G401 (cell line): ENCODE data around the gene PNMA8B. TPM values are rescaled to one million over a fixed set of nuclear protein-coding genes. Genes with fewer than 3 reads are reported as not detected.

Source experiments
- DNase-seq: peaks from one replicate; pipeline ENCODE4 v3.0.0-alpha.2; 2015; ENCODE audit warnings: low spot score
- in situ Hi-C: cut with HindIII; loops from 2 replicates; pipeline ENCODE4 v1.10.0; 2016; ENCODE audit warnings: low sequenced_read_pairs, mixed read lengths
- total RNA-seq: library from RNA; depleted of rRNA; stranded (reverse); fragments of >200 nt; shearing (Covaris generic); gene quantifications from 2 replicates; pipeline ENCODE4 v1.2.3, GENCODE V29; 2014

PNMA8B gene
- total RNA-seq, 1 experiment from 2014 or later: not detected

DNA sequence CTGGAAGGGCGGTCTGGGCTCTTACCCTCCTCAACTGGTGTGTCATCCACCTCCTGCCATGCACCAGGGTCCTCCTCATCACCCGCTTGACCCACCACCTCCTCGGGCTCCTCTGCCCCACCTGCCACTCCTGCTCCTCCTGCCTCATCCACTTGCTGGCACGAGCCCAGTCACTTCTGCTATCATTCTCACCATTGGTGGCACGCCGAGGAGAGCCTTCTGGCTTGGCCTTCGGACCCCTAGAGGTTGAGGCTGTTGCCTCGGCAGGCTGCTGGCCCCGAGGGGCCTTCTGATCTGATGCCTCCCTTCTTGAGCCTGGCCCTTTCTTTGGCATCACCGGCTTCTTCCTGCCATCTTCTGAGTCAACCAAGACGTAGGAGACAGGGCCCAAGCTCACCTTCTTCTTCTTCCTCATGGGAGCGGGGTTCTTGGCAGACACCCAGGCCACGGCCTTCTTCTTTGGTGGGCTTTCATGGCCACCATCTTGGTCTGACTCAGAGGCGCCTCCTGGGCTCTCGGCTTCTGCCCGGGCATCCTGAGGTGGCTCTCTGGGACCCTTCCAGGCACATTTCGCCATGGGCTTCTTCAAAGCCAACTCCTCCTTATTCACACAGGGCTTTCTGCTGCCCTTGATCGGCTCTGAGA, 26.0 kb downstream of the PNMA8B start:
- in situ Hi-C loops: no loop called here
- DNase-seq: no peak

DNA sequence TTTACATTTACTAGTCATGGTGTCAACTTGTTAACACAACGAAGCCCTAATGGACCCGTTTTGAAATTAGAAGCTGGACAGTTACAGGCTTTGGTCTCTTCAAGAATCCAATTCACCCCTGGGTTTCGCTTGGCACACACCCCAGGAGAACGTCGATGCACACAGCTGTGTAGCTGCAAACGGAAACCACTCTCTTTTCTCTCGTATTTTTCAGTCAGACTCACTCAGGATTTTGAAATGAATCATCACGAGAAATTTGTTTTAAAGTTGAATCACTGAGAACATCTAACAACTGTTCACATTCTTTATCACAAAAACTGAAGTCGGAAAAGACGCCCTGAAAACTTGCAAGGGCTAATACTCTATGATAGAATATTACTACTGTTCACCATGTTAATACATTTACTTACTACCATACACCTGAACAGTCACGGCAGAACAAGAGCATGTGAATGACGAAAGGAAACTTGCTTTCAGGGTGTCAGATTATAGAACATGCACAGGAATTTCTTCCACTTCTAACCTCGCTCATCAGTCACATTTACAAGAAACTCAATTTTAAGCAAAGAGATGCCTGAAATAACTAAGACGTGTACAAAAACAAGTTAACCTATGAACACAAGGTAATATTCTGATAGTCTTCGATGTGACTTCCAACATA, 29.0 kb downstream of the PNMA8B start:
- no peak for DNase-seq
- in situ Hi-C loops: no loop called here

DNA sequence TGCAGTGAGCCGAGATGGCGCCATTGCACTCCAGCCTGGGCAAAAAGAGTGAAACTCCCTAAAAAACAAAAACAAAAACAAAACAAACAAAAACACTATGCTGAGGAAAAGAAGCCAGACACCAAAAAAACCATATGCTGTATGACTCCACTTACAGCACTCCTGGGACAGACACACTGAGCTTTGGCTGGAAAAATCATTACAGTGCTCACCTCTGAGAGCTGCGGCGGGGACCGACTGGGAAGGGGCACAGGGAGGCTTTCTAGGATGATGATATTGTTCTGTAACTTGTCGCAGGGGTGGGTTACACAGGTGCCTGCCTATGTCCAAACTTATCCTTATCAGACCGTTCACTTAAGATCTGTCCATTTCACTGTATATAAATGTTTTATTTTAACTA, 32.2 kb downstream of the PNMA8B start:
- in situ Hi-C loops: no loop called here
- no peak for DNase-seq

DNA sequence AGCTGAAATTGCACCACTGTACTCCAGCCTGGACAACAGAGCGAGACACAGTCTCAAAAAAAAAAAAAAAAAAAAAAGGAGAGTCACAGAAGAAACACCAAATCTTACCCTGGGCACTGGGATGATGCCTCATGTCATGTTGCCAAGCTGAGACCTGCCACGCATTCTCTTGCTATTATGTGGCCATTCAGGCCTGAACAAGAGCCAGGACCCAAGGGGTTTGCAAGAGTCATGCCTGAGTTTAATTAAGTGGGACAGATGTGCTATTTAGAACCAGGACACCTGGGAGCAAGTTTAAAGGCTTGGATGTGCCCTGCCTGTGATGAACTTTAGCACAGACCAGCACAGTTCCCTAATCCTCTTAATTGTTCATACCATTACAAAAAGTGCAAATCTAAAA, 34.1 kb downstream of the PNMA8B start:
- in situ Hi-C loops: no loop called here
- DNase-seq: no peak

DNA sequence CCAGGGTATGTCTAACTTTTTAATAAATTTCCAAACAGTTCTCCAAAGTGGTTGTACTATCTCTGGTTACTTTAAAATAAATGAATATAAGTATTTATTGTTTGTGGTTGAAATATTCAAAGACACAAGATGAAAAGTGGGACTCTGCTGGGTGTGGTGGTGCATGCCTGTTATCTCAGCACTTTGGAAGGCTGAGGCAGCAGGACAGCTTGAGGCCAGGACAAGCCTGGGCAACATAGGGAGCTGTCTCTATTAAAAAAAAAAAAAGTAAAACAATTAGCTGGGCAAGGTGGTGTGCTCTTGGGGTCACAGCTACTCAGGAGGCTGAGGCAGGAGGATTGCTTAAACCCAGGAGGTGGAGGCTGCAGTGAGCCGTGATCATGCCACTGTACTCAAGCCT, 34.7 kb downstream of the PNMA8B start:
- DNase-seq: no peak
- in situ Hi-C loops: no loop called here

DNA sequence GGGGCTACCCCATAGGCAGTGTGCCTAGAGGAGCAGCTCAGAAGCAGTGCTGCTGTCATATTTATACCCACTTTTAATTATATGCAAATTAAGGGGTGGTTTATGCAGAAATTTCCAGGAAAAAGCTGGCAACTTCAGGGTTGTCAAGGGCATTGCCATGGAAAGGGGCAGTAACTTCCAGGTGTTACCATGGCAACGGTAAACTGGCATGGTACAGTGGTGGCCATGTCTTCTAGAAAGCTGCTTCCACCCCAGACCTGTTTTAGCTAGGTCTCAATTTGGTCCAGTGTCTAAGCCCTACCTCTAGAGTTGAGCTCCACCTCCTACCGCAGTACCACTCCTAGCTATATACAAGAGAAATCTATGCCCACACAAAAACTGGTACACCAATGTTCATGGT, 35.6 kb downstream of the PNMA8B start:
- in situ Hi-C loops: no loop called here
- DNase-seq: no peak

DNA sequence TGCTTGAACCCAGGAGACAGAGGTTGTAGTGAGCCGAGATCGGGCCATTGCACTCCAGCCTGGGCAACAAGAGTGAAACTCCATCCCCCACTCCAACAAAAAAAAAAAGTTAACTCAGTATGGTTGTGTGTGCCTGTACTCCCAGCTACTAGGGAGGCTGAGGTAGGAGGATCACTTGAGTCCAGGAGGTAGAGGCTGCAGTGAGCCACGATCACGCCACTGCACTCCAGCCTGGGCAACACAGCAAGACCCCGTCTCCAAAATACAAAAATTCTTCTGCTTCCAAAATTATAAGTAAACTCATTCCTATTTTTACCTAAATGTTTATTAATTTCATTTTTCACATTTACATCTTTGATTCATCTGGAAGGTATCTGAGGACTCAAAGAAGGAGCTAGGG, 38.7 kb downstream of the PNMA8B start:
- no peak for DNase-seq
- in situ Hi-C loops: no loop called here

DNA sequence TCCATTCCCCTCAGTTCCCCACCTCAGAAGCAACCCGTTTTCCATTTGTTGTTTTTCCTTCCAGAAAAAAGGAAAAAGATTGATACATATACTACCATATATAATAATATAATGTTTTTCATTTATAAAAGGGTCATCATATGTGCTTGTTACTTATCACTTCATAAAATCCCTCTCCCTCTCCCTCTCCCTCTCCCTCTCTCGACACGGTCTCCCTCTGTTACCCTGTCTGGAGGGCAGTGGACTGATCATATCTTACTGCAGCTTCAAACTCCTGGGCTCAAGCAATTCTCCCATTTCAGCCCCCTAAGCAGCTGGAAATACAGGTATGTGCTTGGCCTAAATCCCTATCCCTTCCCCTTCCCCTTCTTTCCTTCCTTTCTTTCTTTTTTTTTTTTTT, 41.4 kb downstream of the PNMA8B start:
- in situ Hi-C loops: no loop called here
- no peak for DNase-seq

DNA sequence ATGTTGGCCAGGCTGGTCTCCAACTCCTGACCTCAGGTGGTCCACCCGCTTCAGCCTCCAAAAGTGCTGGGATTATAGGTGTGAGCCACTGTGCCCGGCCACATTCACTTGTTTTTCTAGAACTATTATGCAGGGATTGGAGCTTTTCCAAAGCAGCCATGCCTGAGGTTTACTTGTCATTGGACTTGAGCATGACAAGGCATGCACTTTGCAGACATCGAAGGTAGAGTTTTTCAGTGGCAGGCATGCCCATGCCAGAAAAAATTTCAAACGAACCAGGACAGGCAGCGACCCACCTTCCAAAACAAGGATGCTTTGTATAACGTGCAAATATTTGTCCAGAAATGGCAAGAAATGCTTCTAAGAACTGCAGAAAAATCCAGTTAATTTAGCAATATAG, 42.0 kb downstream of the PNMA8B start:
- DNase-seq: no peak
- in situ Hi-C loops: no loop called here

DNA sequence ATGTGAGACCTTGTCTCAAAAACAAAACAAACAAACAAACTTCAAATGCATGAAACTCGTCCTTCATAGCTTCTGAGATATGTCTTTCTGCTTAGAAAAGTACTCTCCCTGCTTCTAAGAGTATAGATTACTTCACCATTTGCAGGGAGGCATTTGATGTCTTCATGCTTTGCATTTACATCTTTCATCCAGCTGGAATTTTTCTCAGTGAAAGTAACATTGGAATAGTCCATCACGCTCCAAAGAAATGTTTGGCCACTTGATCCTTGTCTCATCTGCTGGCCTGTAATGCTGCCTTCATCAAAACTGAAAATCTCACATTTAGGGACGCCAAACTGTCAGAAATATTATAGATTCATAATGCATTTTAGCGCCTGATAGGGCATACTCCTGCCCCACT, 43.5 kb downstream of the PNMA8B start:
- no peak for DNase-seq
- in situ Hi-C loops: no loop called here

DNA sequence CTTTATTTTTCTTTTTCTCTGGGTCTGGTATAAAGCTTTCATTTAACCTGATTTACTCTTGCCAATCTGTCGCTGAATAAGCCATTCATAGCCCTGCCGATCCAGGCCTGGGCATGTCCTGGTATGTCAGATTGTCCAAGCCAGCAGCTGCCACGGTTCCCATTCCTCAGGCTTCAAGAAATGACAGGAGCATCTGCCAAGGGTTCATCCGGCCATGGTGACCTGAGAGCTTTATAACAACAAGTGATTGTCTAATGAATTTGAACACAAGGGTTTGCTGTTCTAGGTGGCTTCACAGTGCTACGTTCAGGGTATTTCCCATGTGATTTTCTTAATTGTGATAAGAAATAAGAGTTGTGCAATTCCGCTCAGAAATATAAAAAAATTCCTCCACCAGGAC, 44.3 kb downstream of the PNMA8B start:
- no peak for DNase-seq
- in situ Hi-C loops: no loop called here

DNA sequence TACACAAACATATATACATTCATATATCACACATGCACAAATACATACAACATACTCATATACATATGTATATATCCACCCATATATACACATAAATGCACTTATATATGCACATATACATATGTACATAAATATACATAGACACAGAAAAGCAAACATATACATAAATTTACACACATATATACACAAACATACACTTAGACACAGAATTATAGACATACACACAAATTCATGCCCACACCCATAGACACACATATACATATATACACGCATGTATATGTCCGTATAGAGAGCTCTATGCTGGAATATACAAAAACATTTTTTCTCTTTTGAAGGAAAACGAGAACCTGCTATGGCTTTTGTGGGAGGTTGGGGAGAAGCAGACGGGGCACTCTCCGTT, 44.9 kb downstream of the PNMA8B start:
- in situ Hi-C loops: no loop called here
- no peak for DNase-seq

DNA sequence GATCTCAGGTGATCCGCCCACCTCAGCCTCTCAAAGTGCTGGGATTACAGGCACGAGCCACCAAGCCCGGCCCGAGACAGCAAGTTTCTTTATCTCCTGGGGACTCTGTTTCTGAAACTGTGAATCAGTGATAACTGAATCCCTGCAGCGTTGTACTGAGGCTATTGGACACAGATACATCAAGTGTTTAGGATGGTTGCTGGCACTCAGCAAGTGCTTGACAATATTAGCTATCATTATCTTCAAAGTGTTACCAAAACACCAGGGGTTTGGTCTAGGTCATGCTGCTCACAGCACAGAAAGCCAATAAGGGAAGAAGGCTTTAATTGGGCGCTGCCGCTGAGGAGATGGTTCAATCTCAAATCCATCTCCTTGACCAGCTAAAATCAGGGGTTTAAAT, 46.4 kb downstream of the PNMA8B start:
- no peak for DNase-seq
- in situ Hi-C loops: no loop called here

DNA sequence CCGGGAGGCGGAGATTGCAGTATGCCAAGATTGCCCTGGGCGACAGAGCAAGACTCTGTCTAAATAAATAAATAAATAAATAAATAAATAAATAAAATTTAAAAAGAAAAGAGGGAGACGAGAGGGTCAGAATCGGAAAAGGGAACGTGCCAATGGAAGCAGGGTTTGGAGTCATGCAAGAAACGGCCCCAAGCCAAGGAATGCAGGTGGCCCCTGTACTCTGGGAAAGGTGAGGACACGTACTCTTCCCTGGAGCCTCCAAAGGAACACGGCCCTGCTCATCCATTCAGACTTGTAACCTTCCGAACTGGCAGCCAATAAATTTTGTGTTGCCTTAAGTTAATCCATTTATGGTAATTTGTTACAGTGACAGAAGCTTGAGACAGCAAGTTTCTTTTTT, 47.1 kb downstream of the PNMA8B start:
- in situ Hi-C loops: no loop called here
- no peak for DNase-seq

DNA sequence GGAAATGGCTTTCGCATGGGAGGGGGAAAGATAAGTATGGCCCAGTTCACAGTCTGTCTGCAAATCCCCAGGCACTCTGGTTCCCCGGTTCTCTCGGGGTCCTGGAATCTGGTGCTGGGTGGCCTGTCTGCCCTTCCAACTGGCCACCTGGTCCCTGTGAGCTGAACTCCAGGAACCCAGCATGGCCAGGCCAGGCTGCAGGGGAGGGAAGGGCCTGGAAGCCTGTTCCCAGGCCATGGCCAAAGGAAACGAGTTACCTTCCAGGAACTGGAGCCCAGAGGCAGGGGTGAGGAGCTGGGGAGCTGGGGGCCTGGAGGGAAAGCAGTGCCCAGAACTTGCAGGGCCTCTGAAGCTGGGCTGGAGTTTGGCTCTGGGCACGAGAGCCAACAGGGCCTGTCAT, 47.8 kb downstream of the PNMA8B start:
- DNase-seq: no peak
- in situ Hi-C loops: no loop called here

DNA sequence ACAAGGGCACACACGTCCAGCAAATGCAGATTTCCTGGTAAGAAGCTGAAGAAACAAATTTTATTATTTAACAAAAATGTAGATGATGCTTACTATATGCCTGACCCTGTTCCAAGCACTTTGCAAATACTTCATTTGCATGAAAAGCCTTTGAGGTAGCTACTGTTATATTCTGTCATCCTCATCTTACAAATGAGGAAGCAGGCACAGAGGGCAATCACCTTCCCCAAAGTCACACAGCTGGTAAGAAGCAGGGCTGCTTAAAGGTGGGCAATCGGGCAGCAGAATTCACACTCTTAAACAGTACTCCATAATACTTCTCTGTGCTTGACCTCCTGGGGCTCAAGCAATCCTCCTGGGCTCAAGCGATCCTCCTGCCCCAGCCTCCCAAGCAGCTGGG, 48.7 kb downstream of the PNMA8B start:
- DNase-seq: no peak
- in situ Hi-C loops: no loop called here

DNA sequence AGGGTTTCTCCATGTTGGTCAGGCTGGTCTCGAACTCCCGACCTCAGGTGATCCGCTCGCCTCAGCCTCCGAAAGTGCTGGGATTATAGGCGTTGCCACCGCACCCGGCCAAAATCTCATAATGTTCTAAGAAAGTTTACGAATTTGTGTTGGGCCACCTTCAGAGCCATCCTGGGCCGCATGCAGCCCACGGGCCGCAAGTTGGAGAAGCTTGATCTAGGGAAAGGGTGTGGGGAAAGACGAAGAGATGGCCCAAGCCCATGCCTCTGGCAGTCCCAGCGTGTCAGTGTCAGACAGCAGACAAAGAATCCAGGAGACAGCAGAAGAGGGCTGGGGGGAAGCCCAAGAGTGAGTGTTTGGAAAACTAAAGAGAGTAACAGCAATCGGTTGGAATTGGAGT, 49.6 kb downstream of the PNMA8B start:
- in situ Hi-C loops: no loop called here
- DNase-seq: no peak

DNA sequence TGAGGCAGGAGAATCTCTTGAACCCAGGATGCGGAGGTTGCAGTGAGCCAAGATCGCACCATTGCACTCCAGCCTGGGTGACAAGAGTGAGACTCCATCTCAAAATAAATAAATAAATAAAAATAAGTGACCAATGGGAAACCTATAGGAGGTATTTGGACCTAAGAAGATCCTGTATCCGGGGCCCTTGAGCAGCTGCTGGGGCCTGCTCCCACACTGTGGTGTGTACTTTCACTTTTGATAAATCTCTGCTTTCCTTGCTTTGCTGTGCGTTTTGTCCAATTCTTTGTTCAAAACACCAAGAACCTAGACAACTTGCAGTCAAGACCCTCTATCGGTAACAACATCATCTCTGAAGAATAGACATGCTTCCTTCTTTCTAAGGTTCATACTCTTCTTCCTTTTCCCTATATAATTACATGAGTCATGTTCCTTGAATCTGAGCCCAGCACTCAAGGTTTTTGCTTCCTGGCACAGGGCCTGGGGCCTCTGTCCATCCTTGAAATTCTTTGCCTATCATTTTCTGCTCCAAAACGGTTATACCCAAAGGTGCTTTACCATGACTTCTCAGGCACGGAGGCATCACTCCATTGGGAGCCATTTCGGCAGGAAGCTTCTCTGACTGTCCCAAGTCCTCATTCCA, 52.7 kb downstream of the PNMA8B start:
- in situ Hi-C loops: no loop called here
- no peak for DNase-seq

DNA sequence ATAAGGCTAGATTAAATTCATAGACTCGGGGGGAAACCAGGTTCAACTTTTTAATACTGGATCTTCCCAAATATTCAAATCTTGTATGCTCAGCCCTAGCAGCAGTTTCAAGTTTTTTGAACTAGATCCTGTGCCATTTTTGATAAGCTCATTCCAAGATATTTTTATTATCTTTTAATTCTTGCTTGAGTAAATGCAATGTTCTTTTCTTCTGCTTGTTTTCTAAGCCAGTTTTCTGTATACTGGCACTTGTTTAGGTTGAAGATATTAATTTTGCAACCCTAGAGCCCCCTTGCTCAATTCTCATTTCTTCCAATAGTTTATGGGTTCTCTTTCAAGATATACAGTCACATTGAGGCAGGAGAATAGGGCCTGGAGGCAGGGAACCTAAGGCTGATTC, 53.8 kb downstream of the PNMA8B start:
- no peak for DNase-seq
- in situ Hi-C loops: no loop called here
